MM.1S (cell line): ENCODE data around the gene DPH2.

Experiments
- DNase-seq: peaks from one replicate; pipeline ENCODE4 v3.0.0-alpha.2; 2015
- H2AFZ ChIP-seq: fragments of 300-600 bp; sonication (generic); 2 replicates; pipeline ENCODE4 v1.6.0; 2016; ENCODE audit warnings: antibody characterized with exemption, low read length
- H3F3A ChIP-seq: fragments of 300-600 bp; sonication (generic); 2 replicates; pipeline ENCODE4 v1.6.1; 2016; ENCODE audit warnings: mild to moderate bottlenecking, antibody characterized with exemption, low read length, moderate library complexity, mixed read lengths; ENCODE audit not compliant: insufficient read depth
- H3K27ac ChIP-seq: fragments of 300-600 bp; sonication (generic); 2 replicates; pipeline ENCODE4 v1.5.1; 2016; ENCODE audit warnings: mild to moderate bottlenecking, low read length
- H3K27me3 ChIP-seq: fragments of 300-600 bp; sonication (generic); replicated peaks from 2 replicates; pipeline ENCODE4 v1.6.0; 2016; ENCODE audit warnings: low read length; ENCODE audit not compliant: insufficient read depth
- H3K36me3 ChIP-seq: fragments of 300-600 bp; sonication (generic); replicated peaks from 2 replicates; pipeline ENCODE4 v1.6.1; 2016; ENCODE audit warnings: mild to moderate bottlenecking, low read length, mixed read lengths; ENCODE audit not compliant: insufficient read depth
- H3K4me1 ChIP-seq: fragments of 300-600 bp; sonication (generic); 2 replicates; pipeline ENCODE4 v1.6.1; 2016; ENCODE audit warnings: low read length, mixed read lengths
- H3K4me2 ChIP-seq: fragments of 300-600 bp; sonication (generic); 2 replicates; pipeline ENCODE4 v1.6.0; 2016; ENCODE audit warnings: low read depth, low read length
- H3K4me3 ChIP-seq: fragments of 300-600 bp; sonication (generic); 2 replicates; pipeline ENCODE4 v1.5.1; 2016; ENCODE audit warnings: low read length, mixed read lengths
- H3K79me2 ChIP-seq: fragments of 300-600 bp; sonication (generic); 2 replicates; pipeline ENCODE4 v1.6.1; 2016; ENCODE audit warnings: mixed run types, low read length, mixed read lengths
- H3K9ac ChIP-seq: fragments of 300-600 bp; sonication (generic); 2 replicates; pipeline ENCODE4 v1.6.1; 2016; ENCODE audit warnings: low read length, mixed read lengths
- H3K9me2 ChIP-seq: fragments of 300-600 bp; sonication (generic); replicated peaks from 2 replicates; pipeline ENCODE4 v1.6.1; 2016; ENCODE audit warnings: mild to moderate bottlenecking, low read length, mixed read lengths; ENCODE audit not compliant: insufficient read depth
- H3K9me3 ChIP-seq: fragments of 300-600 bp; sonication (generic); replicated peaks from 2 replicates; pipeline ENCODE4 v1.6.1; 2016; ENCODE audit warnings: mild to moderate bottlenecking, low read length, mixed read lengths; ENCODE audit not compliant: insufficient read depth
- H4K20me1 ChIP-seq: fragments of 300-600 bp; sonication (generic); 2 replicates; pipeline ENCODE4 v1.6.1; 2016; ENCODE audit warnings: mild to moderate bottlenecking, low read length, moderate library complexity, mixed read lengths; ENCODE audit not compliant: insufficient read depth
- CTCF ChIP-seq: fragments of 300-600 bp; sonication (generic); IDR thresholded peaks from 2 replicates; pipeline ENCODE4 v1.5.1; 2016; ENCODE audit warnings: antibody characterized with exemption, low read length, mixed read lengths
- EZH2 ChIP-seq: fragments of 300-600 bp; sonication (generic); optimal IDR thresholded peaks from 2 replicates; pipeline ENCODE3; 2017; ENCODE audit warnings: low read depth, mild to moderate bottlenecking, antibody characterized with exemption, low read length, mixed read lengths
- EZH2phosphoT487 ChIP-seq: fragments of 300-600 bp; sonication (generic); IDR thresholded peaks from 2 replicates; pipeline ENCODE4 v1.6.1; 2018; ENCODE audit warnings: antibody characterized with exemption, low read length

The DPH2 gene

DNA sequence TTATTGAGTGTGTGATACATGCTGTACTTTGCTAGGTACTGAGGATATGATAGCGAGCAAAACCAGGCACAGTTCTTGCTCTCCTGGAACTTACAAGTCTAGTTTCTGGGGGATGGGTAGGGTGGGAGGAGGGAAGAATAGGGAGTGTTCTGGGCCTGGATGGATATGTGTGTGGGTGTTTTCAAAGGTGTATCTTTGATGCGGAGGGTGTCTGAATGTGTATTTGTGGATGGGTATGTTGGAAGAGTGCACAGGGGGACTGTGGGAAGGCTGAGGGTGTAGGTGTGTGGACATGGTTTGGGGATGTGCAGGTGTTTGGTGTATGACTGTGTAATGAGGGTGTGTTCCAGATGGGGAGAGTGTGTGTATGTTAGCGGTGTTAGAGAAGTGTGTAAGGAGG is 4.5 kb upstream of the DPH2 start:
- Histone ChIP-seq H3K79me2 (peaks cover 5% of the 10 kb centered on the region), H3F3A (no peaks in the 10 kb centered on the region; the same call in 1 of the 2 replicates), H3K9me2 (no peaks in the 10 kb centered on the region), H3K27ac (no peak overlapping the region), H3K4me2 (no peak overlapping the region), H3K4me1 (no peaks in the 10 kb centered on the region), H3K27me3 (no peaks in the 10 kb centered on the region), H2AFZ (no peak overlapping the region), H3K4me3 (no peak overlapping the region), H3K9ac (no peak overlapping the region), H4K20me1 (no peaks in the 10 kb centered on the region), H3K36me3 (no peaks in the 10 kb centered on the region), H3K9me3 (no peaks in the 10 kb centered on the region)
- TF ChIP-seq EZH2, result no peak
- TF ChIP-seq EZH2phosphoT487, result no peak
- no peak for TF ChIP-seq CTCF
- no peak for DNase-seq

- H4K20me1 ChIP-seq, result no peaks in the 10 kb centered on the region
- peaks cover 15% of the 10 kb centered on the region for H3K4me1 ChIP-seq
- DNase-seq, result peak; percentile 51
- no peaks in the 10 kb centered on the region for H3K9me2 ChIP-seq
- H3K27me3 ChIP-seq, result no peaks in the 10 kb centered on the region
- peaks cover 20% of the 10 kb centered on the region for H3K79me2 ChIP-seq
- H3K36me3 ChIP-seq, result no peaks in the 10 kb centered on the region
- H3K9ac ChIP-seq, result no peak overlapping the region
- no peak overlapping the region for H3K4me2 ChIP-seq
- H3F3A ChIP-seq, result peaks cover 3% of the 10 kb centered on the region
- TF ChIP-seq EZH2phosphoT487 (no peak), CTCF (no peak), EZH2 (no peak)
- H3K4me3 ChIP-seq, result no peak overlapping the region
- no peak overlapping the region for H3K27ac ChIP-seq
- no peak overlapping the region for H2AFZ ChIP-seq
- H3K9me3 ChIP-seq, result no peaks in the 10 kb centered on the region
Measured at GRCh38 chr1:43968348-43968948, 1.4 kb upstream of the DPH2 start.

DNA sequence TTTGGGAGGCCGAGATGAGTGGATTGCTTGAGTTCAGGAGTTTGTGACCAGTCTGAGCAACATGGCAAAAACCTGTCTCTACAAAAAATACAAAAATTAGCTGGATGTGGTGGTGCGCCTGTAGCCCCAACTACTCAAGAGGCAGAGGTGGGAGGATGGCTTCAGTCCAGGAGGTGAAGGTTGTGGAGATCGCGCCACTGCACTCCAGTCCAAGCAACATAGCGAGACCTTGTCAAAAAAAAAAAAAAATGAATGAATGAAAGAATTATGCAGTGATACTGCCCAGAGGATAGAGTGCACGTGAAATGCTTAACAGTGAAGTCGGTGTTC is 429 bp upstream of the DPH2 start:
- peak overlapping the region; percentile 42; the same call in 1 of the 2 replicates for H2AFZ ChIP-seq
- peaks cover 20% of the 10 kb centered on the region for H3K4me1 ChIP-seq
- H3K79me2 ChIP-seq, result peaks cover 20% of the 10 kb centered on the region
- peak overlapping the region; percentile 81 for H3K4me2 ChIP-seq
- H3K27ac ChIP-seq, result no peak overlapping the region
- no peaks in the 10 kb centered on the region for H3K36me3 ChIP-seq
- H4K20me1 ChIP-seq, result no peaks in the 10 kb centered on the region
- H3K27me3 ChIP-seq, result no peaks in the 10 kb centered on the region
- no peak for DNase-seq
- H3K9ac ChIP-seq, result no peak overlapping the region
- H3K9me3 ChIP-seq, result no peaks in the 10 kb centered on the region
- TF ChIP-seq EZH2 (no peak), EZH2phosphoT487 (no peak), CTCF (no peak)
- H3K9me2 ChIP-seq, result no peaks in the 10 kb centered on the region
- H3K4me3 ChIP-seq, result peak overlapping the region; percentile 38; the same call in 1 of the 2 replicates
- H3F3A ChIP-seq, result peaks cover 12% of the 10 kb centered on the region
